Measurements from ENCODE around the gene SUN5. TPM values are rescaled to one million over a fixed set of nuclear protein-coding genes. Genes with fewer than 3 reads are reported as not detected.

The SUN5 gene
- total RNA-seq, 1 experiment from 2014 or later: not detected

- BruUV-seq (replicated peaks): no TSS peak
- no peak for TF ChIP-seq CTCF (IDR thresholded peaks at IDR 0.05; ENCODE audit: insufficient read depth in 1 of 2, low read depth in 1 of 2, low read length in 1 of 2, severe bottlenecking in 1 of 2, unreplicated experiment in 1 of 2)
- no peak overlapping the region for H3K27ac Mint-ChIP-seq (ENCODE audit: unreplicated experiment)
- H3K27me3 Mint-ChIP-seq (ENCODE audit: insufficient read depth, unreplicated experiment): peaks cover 3% of the 10 kb centered on the region
- intact Hi-C loops (cut with micrococcal nuclease; ENCODE audit: unreplicated experiment): no loop called here
- peaks cover 10% of the 10 kb centered on the region for H3K4me1 Mint-ChIP-seq (ENCODE audit: low read depth, unreplicated experiment)
- H3K36me3 Mint-ChIP-seq (ENCODE audit: insufficient read depth, unreplicated experiment): no peaks in the 10 kb centered on the region
- H3K4me3 Mint-ChIP-seq (ENCODE audit: unreplicated experiment): no peak overlapping the region
- Histone ChIP-seq H3K36me3 (ENCODE audit: control insufficient read depth, insufficient read depth, low read length) (no peaks in the 10 kb centered on the region), H3K27me3 (replicated peaks; ENCODE audit: control insufficient read depth, insufficient read depth, low read length) (no peaks in the 10 kb centered on the region), H3K4me3 (ENCODE audit: low read depth, low read length) (no peak overlapping the region), H3K4me1 (0 out of 2 replicates have a peak, but pooled peaks cover 4% of the 10 kb centered on the region), H3K9me3 (peaks cover 7% of the 10 kb centered on the region; the same call in 1 of the 2 replicates)
- H3K9me3 Mint-ChIP-seq (ENCODE audit: unreplicated experiment): no peaks in the 10 kb centered on the region
- ChIA-PET POLR2A (no interaction called here), CTCF (no interaction called here)
- DNase-seq: no peak
Observed at GRCh38 chr20:32971703-32972161, 32.5 kb downstream of the SUN5 start.

- no peaks in the 10 kb centered on the region for H3K9me3 Mint-ChIP-seq (ENCODE audit: unreplicated experiment)
- intact Hi-C loops (cut with micrococcal nuclease; ENCODE audit: unreplicated experiment): no loop called here
- H3K36me3 ChIP-seq (ENCODE audit: control insufficient read depth, insufficient read depth, low read length): no peaks in the 10 kb centered on the region
- no peaks in the 10 kb centered on the region for H3K27me3 ChIP-seq (replicated peaks; ENCODE audit: control insufficient read depth, insufficient read depth, low read length)
- H3K27ac Mint-ChIP-seq (ENCODE audit: unreplicated experiment): no peak overlapping the region
- H3K36me3 Mint-ChIP-seq (ENCODE audit: insufficient read depth, unreplicated experiment): no peaks in the 10 kb centered on the region
- H3K4me3 Mint-ChIP-seq (ENCODE audit: unreplicated experiment): no peak overlapping the region
- H3K27me3 Mint-ChIP-seq (ENCODE audit: insufficient read depth, unreplicated experiment): peaks cover 3% of the 10 kb centered on the region
- H3K4me3 ChIP-seq (ENCODE audit: low read depth, low read length): no peak overlapping the region
- ChIA-PET CTCF (no interaction called here), POLR2A (no interaction called here)
- 0 out of 2 replicates have a peak, but pooled peaks cover 4% of the 10 kb centered on the region for H3K4me1 ChIP-seq
- TF ChIP-seq CTCF (IDR thresholded peaks at IDR 0.05; ENCODE audit: insufficient read depth in 1 of 2, low read depth in 1 of 2, low read length in 1 of 2, severe bottlenecking in 1 of 2, unreplicated experiment in 1 of 2): no peak
- no TSS peak for BruUV-seq (replicated peaks)
- DNase-seq: no peak
- peaks cover 10% of the 10 kb centered on the region for H3K4me1 Mint-ChIP-seq (ENCODE audit: low read depth, unreplicated experiment)
- H3K9me3 ChIP-seq: no peaks in the 10 kb centered on the region
Observed at GRCh38 chr20:32970973-32971300, 33.3 kb downstream of the SUN5 start.

- no peak overlapping the region for H3K4me3 Mint-ChIP-seq (ENCODE audit: unreplicated experiment)
- POLR2A ChIA-PET: no interaction called here
- TF ChIP-seq CTCF (IDR thresholded peaks at IDR 0.05; ENCODE audit: insufficient read depth in 1 of 2, low read depth in 1 of 2, low read length in 1 of 2, severe bottlenecking in 1 of 2, unreplicated experiment in 1 of 2): no peak
- no peak overlapping the region for H3K27ac Mint-ChIP-seq (ENCODE audit: unreplicated experiment)
- H3K4me1 Mint-ChIP-seq (ENCODE audit: low read depth, unreplicated experiment): peaks cover 9% of the 10 kb centered on the region
- BruUV-seq (replicated peaks): no TSS peak
- peaks cover 4% of the 10 kb centered on the region for H3K27me3 Mint-ChIP-seq (ENCODE audit: insufficient read depth, unreplicated experiment)
- CTCF ChIA-PET: no interaction called here
- Histone ChIP-seq H3K36me3 (ENCODE audit: control insufficient read depth, insufficient read depth, low read length) (no peaks in the 10 kb centered on the region), H3K4me3 (ENCODE audit: low read depth, low read length) (no peak overlapping the region), H3K27me3 (replicated peaks; ENCODE audit: control insufficient read depth, insufficient read depth, low read length) (no peaks in the 10 kb centered on the region; the same call in 1 of the 2 replicates), H3K9me3 (no peaks in the 10 kb centered on the region), H3K4me1 (0 out of 2 replicates have a peak, but pooled peaks cover 4% of the 10 kb centered on the region)
- DNase-seq: peak in 1 of 2 experiments; percentile 37
- intact Hi-C loops (cut with micrococcal nuclease; ENCODE audit: unreplicated experiment): no loop called here
- H3K9me3 Mint-ChIP-seq (ENCODE audit: unreplicated experiment): no peaks in the 10 kb centered on the region
- no peaks in the 10 kb centered on the region for H3K36me3 Mint-ChIP-seq (ENCODE audit: insufficient read depth, unreplicated experiment)
Observed at GRCh38 chr20:32970115-32970972, 33.9 kb downstream of the SUN5 start.
